Measurements from ENCODE around the gene ITPKC. TPM values are rescaled to one million over a fixed set of nuclear protein-coding genes. Genes with fewer than 3 reads are reported as not detected.

The ITPKC gene
- total RNA-seq, 2 donors from 2014 or later, result 6.5 to 8.3 TPM

GRCh38 chr19:40685016-40685526, 31.8 kb upstream of the ITPKC start:
- Mint-ChIP-seq H3K4me3 (no peak overlapping the region), H3K27me3 (no peaks in the 10 kb centered on the region), H3K27ac (no peak overlapping the region), H3K4me1 (peaks cover 12% of the 10 kb centered on the region), H3K36me3 (ENCODE audit: low read depth) (peaks cover 14% of the 10 kb centered on the region)
- ATAC-seq, result no peak
- DNase-seq, result no peak
- no peaks in the 10 kb centered on the region for H3K9me3 ChIP-seq (ENCODE audit: control insufficient read depth, low read length, poor library complexity, severe bottlenecking)

GRCh38 chr19:40685563-40685962, 31.3 kb upstream of the ITPKC start:
- ATAC-seq (no peak), DNase-seq (no peak)
- H3K4me3 Mint-ChIP-seq, result no peak overlapping the region
- no peaks in the 10 kb centered on the region for H3K9me3 ChIP-seq (ENCODE audit: control insufficient read depth, low read length, poor library complexity, severe bottlenecking)
- H3K36me3 Mint-ChIP-seq (ENCODE audit: low read depth), result peaks cover 14% of the 10 kb centered on the region
- peaks cover 12% of the 10 kb centered on the region for H3K4me1 Mint-ChIP-seq
- H3K27ac Mint-ChIP-seq, result no peak overlapping the region
- no peaks in the 10 kb centered on the region for H3K27me3 Mint-ChIP-seq

- ATAC-seq (no peak), DNase-seq (no peak)
- Mint-ChIP-seq H3K4me3 (no peak overlapping the region), H3K4me1 (peaks cover 15% of the 10 kb centered on the region), H3K27ac (no peak overlapping the region), H3K27me3 (no peaks in the 10 kb centered on the region), H3K36me3 (ENCODE audit: low read depth) (peaks cover 10% of the 10 kb centered on the region)
- no peaks in the 10 kb centered on the region for H3K9me3 ChIP-seq (ENCODE audit: control insufficient read depth, low read length, poor library complexity, severe bottlenecking)
Measured at GRCh38 chr19:40686882-40687524, 29.9 kb upstream of the ITPKC start.

- no peak overlapping the region for H3K27ac Mint-ChIP-seq
- DNase-seq (no peak), ATAC-seq (no peak)
- H3K36me3 Mint-ChIP-seq (ENCODE audit: low read depth), result peaks cover 10% of the 10 kb centered on the region
- H3K27me3 Mint-ChIP-seq, result no peaks in the 10 kb centered on the region
- H3K4me3 Mint-ChIP-seq, result no peak overlapping the region
- H3K9me3 ChIP-seq (ENCODE audit: control insufficient read depth, low read length, poor library complexity, severe bottlenecking), result no peaks in the 10 kb centered on the region
- peaks cover 15% of the 10 kb centered on the region for H3K4me1 Mint-ChIP-seq
Measured at GRCh38 chr19:40687525-40688016, 29.3 kb upstream of the ITPKC start.

GRCh38 chr19:40688309-40688708, 28.6 kb upstream of the ITPKC start:
- Mint-ChIP-seq H3K4me3 (no peak overlapping the region), H3K27me3 (no peaks in the 10 kb centered on the region), H3K36me3 (ENCODE audit: low read depth) (peaks cover 10% of the 10 kb centered on the region), H3K4me1 (peaks cover 15% of the 10 kb centered on the region), H3K27ac (no peak overlapping the region)
- H3K9me3 ChIP-seq (ENCODE audit: control insufficient read depth, low read length, poor library complexity, severe bottlenecking), result no peaks in the 10 kb centered on the region
- ATAC-seq (no peak), DNase-seq (no peak)

- no peaks in the 10 kb centered on the region for H3K9me3 ChIP-seq (ENCODE audit: control insufficient read depth, low read length, poor library complexity, severe bottlenecking)
- Mint-ChIP-seq H3K4me3 (no peak overlapping the region), H3K27ac (no peak overlapping the region), H3K27me3 (no peaks in the 10 kb centered on the region), H3K4me1 (peaks cover 15% of the 10 kb centered on the region), H3K36me3 (ENCODE audit: low read depth) (peaks cover 10% of the 10 kb centered on the region)
- ATAC-seq (no peak), DNase-seq (no peak)
Measured at GRCh38 chr19:40688987-40689338, 27.9 kb upstream of the ITPKC start.

GRCh38 chr19:40689339-40690049, 27.4 kb upstream of the ITPKC start:
- Mint-ChIP-seq H3K4me1 (peaks cover 15% of the 10 kb centered on the region), H3K4me3 (peak overlapping the region; percentile 49), H3K36me3 (ENCODE audit: low read depth) (peaks cover 10% of the 10 kb centered on the region), H3K27ac (no peak overlapping the region), H3K27me3 (no peaks in the 10 kb centered on the region)
- H3K9me3 ChIP-seq (ENCODE audit: control insufficient read depth, low read length, poor library complexity, severe bottlenecking), result no peaks in the 10 kb centered on the region
- ATAC-seq (no peak), DNase-seq (no peak)

- no peaks in the 10 kb centered on the region for H3K27me3 Mint-ChIP-seq
- peak within 1 kb of the TSS; percentile 92 for H3K4me3 Mint-ChIP-seq
- DNase-seq (no peak), ATAC-seq (no peak)
- peaks cover 9% of the 10 kb centered on the region for H3K36me3 Mint-ChIP-seq (ENCODE audit: low read depth)
- H3K4me1 Mint-ChIP-seq, result peaks cover 12% of the 10 kb centered on the region
- H3K27ac Mint-ChIP-seq, result peak within 1 kb of the TSS; percentile 43
- H3K9me3 ChIP-seq (ENCODE audit: control insufficient read depth, low read length, poor library complexity, severe bottlenecking), result no peaks in the 10 kb centered on the region
Measured at GRCh38 chr19:40690050-40690692, 26.7 kb upstream of the ITPKC start, which contains the start of gene NUMBL. TSS of gene NUMBL (minus strand) at chr19:40690651. CDS start at chr19:40690483, 168 bp downstream.

- H3K4me1 Mint-ChIP-seq, result peaks cover 10% of the 10 kb centered on the region
- ATAC-seq (peak; percentile 92), DNase-seq (peak; percentile 69 to 90 (median 86))
- H3K27me3 Mint-ChIP-seq, result no peaks in the 10 kb centered on the region
- H3K4me3 Mint-ChIP-seq, result peak overlapping the region; percentile 92
- H3K27ac Mint-ChIP-seq, result peak overlapping the region; percentile 43
- H3K36me3 Mint-ChIP-seq (ENCODE audit: low read depth), result peaks cover 2% of the 10 kb centered on the region
- H3K9me3 ChIP-seq (ENCODE audit: control insufficient read depth, low read length, poor library complexity, severe bottlenecking), result no peaks in the 10 kb centered on the region
Measured at GRCh38 chr19:40690693-40691420, 26.1 kb upstream of the ITPKC start.

- peak overlapping the region; percentile 53 for H3K4me3 Mint-ChIP-seq
Measured at GRCh38 chr19:40691421-40692211, 25.3 kb upstream of the ITPKC start.

GRCh38 chr19:40692212-40692551, 24.7 kb upstream of the ITPKC start:
- no peak for DNase-seq
- H3K9me3 ChIP-seq (ENCODE audit: control insufficient read depth, low read length, poor library complexity, severe bottlenecking), result no peaks in the 10 kb centered on the region
- Mint-ChIP-seq H3K27ac (no peak overlapping the region), H3K27me3 (no peaks in the 10 kb centered on the region), H3K36me3 (ENCODE audit: low read depth) (no peaks in the 10 kb centered on the region), H3K4me1 (peaks cover 8% of the 10 kb centered on the region), H3K4me3 (peak overlapping the region; percentile 15)
- no peak for ATAC-seq

More at GRCh38 chr19:40691421-40692211, 25.3 kb upstream of the ITPKC start:
- H3K27ac Mint-ChIP-seq, result no peak overlapping the region
- H3K9me3 ChIP-seq (ENCODE audit: control insufficient read depth, low read length, poor library complexity, severe bottlenecking), result no peaks in the 10 kb centered on the region
- DNase-seq (no peak), ATAC-seq (no peak)
- no peaks in the 10 kb centered on the region for H3K27me3 Mint-ChIP-seq
- H3K36me3 Mint-ChIP-seq (ENCODE audit: low read depth), result no peaks in the 10 kb centered on the region
- peaks cover 8% of the 10 kb centered on the region for H3K4me1 Mint-ChIP-seq

GRCh38 chr19:40693150-40693788, 23.6 kb upstream of the ITPKC start:
- no peaks in the 10 kb centered on the region for H3K9me3 ChIP-seq (ENCODE audit: control insufficient read depth, low read length, poor library complexity, severe bottlenecking)
- DNase-seq (no peak), ATAC-seq (no peak)
- Mint-ChIP-seq H3K27ac (no peak overlapping the region), H3K4me1 (peaks cover 8% of the 10 kb centered on the region), H3K36me3 (ENCODE audit: low read depth) (no peaks in the 10 kb centered on the region), H3K27me3 (no peaks in the 10 kb centered on the region), H3K4me3 (no peak overlapping the region)
